Endodermal cell (in vitro differentiated cells): ENCODE measurements around the gene ZNF429. TPM values are rescaled to one million over a fixed set of nuclear protein-coding genes. Genes with fewer than 3 reads are reported as not detected.

Experiments
- DNase-seq: peaks from one replicate; pipeline ENCODE4 v3.0.0-alpha.2; 2017
- H3K27ac ChIP-seq: 2 replicates; pipeline ENCODE4 v1.5.1; 2013; ENCODE audit warnings: mild to moderate bottlenecking, low read depth, low read length, moderate library complexity
- H3K27me3 ChIP-seq: 2 replicates; pipeline ENCODE4 v1.6.1; 2013; ENCODE audit warnings: mild to moderate bottlenecking, low read length, moderate library complexity; ENCODE audit not compliant: insufficient read depth, control insufficient read depth, poor library complexity, severe bottlenecking
- H3K36me3 ChIP-seq: 2 replicates; pipeline ENCODE4 v1.7.0; 2013; ENCODE audit warnings: mild to moderate bottlenecking, low read length, moderate library complexity; ENCODE audit not compliant: control insufficient read depth, insufficient read depth
- H3K4me1 ChIP-seq: one replicate; pipeline ENCODE4 v1.7.0; 2013; ENCODE audit warnings: low read length; ENCODE audit not compliant: control insufficient read depth, insufficient read depth
- H3K4me3 ChIP-seq: 2 replicates; pipeline ENCODE4 v1.5.1; 2013; ENCODE audit warnings: mild to moderate bottlenecking, low read length, moderate library complexity
- H3K9ac ChIP-seq: 2 replicates; pipeline ENCODE4 v1.6.1; 2013; ENCODE audit warnings: mild to moderate bottlenecking, low read length, moderate library complexity; ENCODE audit not compliant: poor library complexity, severe bottlenecking; ENCODE audit errors: extremely low read depth
- H3K9me3 ChIP-seq: 2 replicates; pipeline ENCODE4 v1.6.1; 2013; ENCODE audit warnings: mild to moderate bottlenecking, low read length, moderate library complexity; ENCODE audit not compliant: control insufficient read depth
- H3K27ac Mint-ChIP-seq: 2 replicates; pipeline ENCODE4 v1.8.0; 2020; ENCODE audit warnings: mixed read lengths
- H3K27me3 Mint-ChIP-seq: 2 replicates; pipeline ENCODE4 v1.8.0; 2021; ENCODE audit warnings: mild to moderate bottlenecking, mixed read lengths; ENCODE audit not compliant: insufficient read depth
- H3K36me3 Mint-ChIP-seq: 2 replicates; pipeline ENCODE4 v1.8.0; 2020; ENCODE audit warnings: low read depth, mixed read lengths
- H3K4me1 Mint-ChIP-seq: 2 replicates; pipeline ENCODE4 v1.8.0; 2020; ENCODE audit warnings: mixed read lengths
- H3K4me3 Mint-ChIP-seq: 2 replicates; pipeline ENCODE4 v1.8.0; 2020; ENCODE audit warnings: mild to moderate bottlenecking, moderate library complexity, mixed read lengths
- H3K9me3 Mint-ChIP-seq: 2 replicates; pipeline ENCODE4 v1.8.0; 2020; ENCODE audit warnings: mild to moderate bottlenecking, mixed read lengths
- CTCF ChIP-seq: fragments of 200-600 bp; sonication (generic); conservative IDR thresholded peaks from 2 replicates; pipeline ENCODE4 v1.5.0; 2021; ENCODE audit warnings: antibody characterized with exemption, mild to moderate bottlenecking
- WGBS, 2 experiments: methylation state at CpG; one replicate each; pipeline versions ENCODE4 v1.1.5 to v1.1.7; 2013; ENCODE audit warnings: missing lambda C conversion rate in 2 of 2, mixed read lengths in 1 of 2; ENCODE audit not compliant: insufficient coverage in 1 of 2, insufficient read length in 1 of 2; 5-methylcytosine and 5-hydroxymethylcytosine counted together
- total RNA-seq, 2 donors: library from RNA; stranded (reverse); fragmentation: NEBNext Ultra II Directional in 1 of 2; extraction: Animal tissue kit (Norgen Biotek cat#: 25700) in 1 of 2; gene quantifications; 2 replicates in 1 of 2; 3 replicates in 1 of 2; pipeline ENCODE4 v1.2.1, GENCODE V29; 2021

The ZNF429 gene
- total RNA-seq, 2 donors from 2014 or later: 14.3 to 23.2 TPM

DNA sequence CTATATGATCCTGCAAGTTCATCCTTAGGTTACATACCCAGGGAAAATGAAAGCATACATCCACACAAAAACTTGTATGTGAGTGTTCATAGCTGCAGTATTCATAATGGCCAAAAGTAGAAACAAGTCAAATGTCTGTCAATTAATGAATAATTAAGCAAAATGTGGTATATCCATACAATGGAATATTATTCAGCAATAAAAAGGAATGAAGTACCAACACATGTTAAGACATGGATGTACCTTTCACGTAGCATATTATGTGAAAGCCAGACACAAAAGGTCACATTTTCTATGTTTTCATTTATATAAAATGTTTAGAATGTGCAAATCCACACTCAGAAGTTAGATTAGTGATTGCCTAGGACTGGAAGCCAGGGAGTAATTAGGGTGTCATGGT lies 75.4 kb downstream of the ZNF429 start:
- Mint-ChIP-seq H3K27me3 (peaks cover 11% of the 10 kb centered on the region), H3K9me3 (peaks cover 85% of the 10 kb centered on the region), H3K27ac (no peak overlapping the region), H3K36me3 (no peaks in the 10 kb centered on the region), H3K4me3 (no peak overlapping the region), H3K4me1 (no peaks in the 10 kb centered on the region)
- Histone ChIP-seq H3K36me3 (no peaks in the 10 kb centered on the region), H3K4me1 (no peaks in the 10 kb centered on the region), H3K9ac (no peak overlapping the region), H3K27ac (no peak overlapping the region), H3K27me3 (no peaks in the 10 kb centered on the region), H3K4me3 (no peak overlapping the region), H3K9me3 (peaks cover 64% of the 10 kb centered on the region)
- DNase-seq: no peak
- TF ChIP-seq CTCF: no peak
- WGBS, 2 experiments: 91% methylated on average over 1 of the region's 1 CpG; no CpG with 5 or more reads in 1 of the 2 experiments

DNA sequence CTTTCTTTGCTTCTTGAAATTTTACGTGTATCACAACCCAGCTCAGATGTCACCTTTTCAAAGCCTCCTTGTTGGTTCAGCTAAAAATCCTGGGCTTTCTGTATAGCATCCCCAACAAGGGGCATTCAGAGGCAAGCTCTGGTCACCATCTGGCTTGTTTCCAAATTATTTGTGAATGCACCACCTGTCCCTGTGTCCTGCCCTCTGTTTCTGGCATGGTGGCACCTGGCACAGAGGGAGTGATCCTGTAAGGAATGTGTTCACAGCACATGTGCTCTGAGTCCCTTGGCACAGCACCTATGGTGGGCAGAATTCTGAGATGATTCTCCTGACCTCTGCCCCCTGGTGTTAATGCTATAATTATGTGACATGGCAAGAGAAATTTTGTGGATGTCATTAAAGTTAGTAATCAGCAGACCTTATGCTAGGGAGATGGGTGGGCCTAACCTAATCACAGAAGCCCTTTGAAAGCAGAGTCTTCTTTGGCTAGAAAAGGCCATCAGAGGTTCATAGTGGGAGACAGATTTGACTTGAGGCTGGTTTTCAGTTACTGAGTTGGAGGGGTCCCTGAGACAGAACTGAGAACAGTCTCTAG lies 76.3 kb downstream of the ZNF429 start:
- H3K36me3 ChIP-seq: no peaks in the 10 kb centered on the region
- H3K27me3 ChIP-seq: peaks cover under 1% of the 10 kb centered on the region
- H3K36me3 Mint-ChIP-seq: no peaks in the 10 kb centered on the region
- no peak overlapping the region for H3K27ac Mint-ChIP-seq
- DNase-seq: no peak
- peaks cover 56% of the 10 kb centered on the region for H3K9me3 ChIP-seq
- no peaks in the 10 kb centered on the region for H3K4me1 Mint-ChIP-seq
- H3K4me1 ChIP-seq: no peaks in the 10 kb centered on the region
- no peak overlapping the region for H3K4me3 Mint-ChIP-seq
- peaks cover 14% of the 10 kb centered on the region for H3K27me3 Mint-ChIP-seq
- TF ChIP-seq CTCF: no peak
- H3K9ac ChIP-seq: no peak overlapping the region
- no peak overlapping the region for H3K4me3 ChIP-seq
- no peak overlapping the region for H3K27ac ChIP-seq
- peaks cover 78% of the 10 kb centered on the region for H3K9me3 Mint-ChIP-seq
- WGBS, 2 experiments: 81 to 86% methylated on average over 1 of the region's 1 CpG

DNA sequence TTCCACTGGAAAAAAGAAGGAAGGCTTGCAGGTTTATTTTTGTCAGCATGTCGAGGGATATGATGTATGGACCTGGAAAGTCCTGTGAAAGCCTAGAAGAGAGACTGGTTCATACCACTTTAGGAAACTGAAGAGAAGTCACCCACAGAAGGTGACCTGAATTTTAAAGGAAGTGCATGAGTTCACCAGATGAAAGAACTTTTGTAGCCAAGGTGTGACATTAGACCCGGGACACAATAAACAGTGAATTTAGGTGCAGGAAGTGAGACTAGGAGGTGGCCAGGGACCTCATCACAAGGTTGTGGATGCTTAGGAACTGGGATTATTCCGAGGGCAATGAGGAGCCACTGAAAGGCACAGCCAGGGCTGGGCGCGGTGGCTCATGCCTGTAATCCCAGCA lies 79.1 kb downstream of the ZNF429 start:
- Histone ChIP-seq H3K4me3 (no peak overlapping the region), H3K9me3 (peaks cover 47% of the 10 kb centered on the region), H3K27me3 (peaks cover 4% of the 10 kb centered on the region), H3K4me1 (no peaks in the 10 kb centered on the region), H3K27ac (no peak overlapping the region), H3K36me3 (no peaks in the 10 kb centered on the region), H3K9ac (no peak overlapping the region)
- TF ChIP-seq CTCF: no peak
- no peak for DNase-seq
- no peaks in the 10 kb centered on the region for H3K36me3 Mint-ChIP-seq
- H3K4me1 Mint-ChIP-seq: no peaks in the 10 kb centered on the region
- H3K27me3 Mint-ChIP-seq: peaks cover 31% of the 10 kb centered on the region
- peaks cover 82% of the 10 kb centered on the region for H3K9me3 Mint-ChIP-seq
- H3K4me3 Mint-ChIP-seq: no peak overlapping the region
- WGBS, 2 experiments: 73 to 79% methylated on average over 4 to 5 of the region's 5 CpGs
- H3K27ac Mint-ChIP-seq: no peak overlapping the region
